Esophagus mucosa (tissue), 1 donor: ENCODE measurements around the gene GNPDA1. TPM values are rescaled to one million over a fixed set of nuclear protein-coding genes. Genes with fewer than 3 reads are reported as not detected.
A peak's percentile ranks its signal among the peaks of the same experiment; 100 is the strongest.

Source experiments
- ATAC-seq: fragments of 200-7000 bp; cut with Tn5 transposase; one replicate; pipeline ENCODE4 v1.9.1; 2020
- total RNA-seq: library from RNA; stranded (reverse); gene quantifications from one replicate; pipeline ENCODE4 v1.2.4, GENCODE V29; 2023
- donor health status: DM: yes; HTN: yes; CAD: no.

Gene GNPDA1
- total RNA-seq, 1 donor from 2014 or later = 12.9 TPM

DNA sequence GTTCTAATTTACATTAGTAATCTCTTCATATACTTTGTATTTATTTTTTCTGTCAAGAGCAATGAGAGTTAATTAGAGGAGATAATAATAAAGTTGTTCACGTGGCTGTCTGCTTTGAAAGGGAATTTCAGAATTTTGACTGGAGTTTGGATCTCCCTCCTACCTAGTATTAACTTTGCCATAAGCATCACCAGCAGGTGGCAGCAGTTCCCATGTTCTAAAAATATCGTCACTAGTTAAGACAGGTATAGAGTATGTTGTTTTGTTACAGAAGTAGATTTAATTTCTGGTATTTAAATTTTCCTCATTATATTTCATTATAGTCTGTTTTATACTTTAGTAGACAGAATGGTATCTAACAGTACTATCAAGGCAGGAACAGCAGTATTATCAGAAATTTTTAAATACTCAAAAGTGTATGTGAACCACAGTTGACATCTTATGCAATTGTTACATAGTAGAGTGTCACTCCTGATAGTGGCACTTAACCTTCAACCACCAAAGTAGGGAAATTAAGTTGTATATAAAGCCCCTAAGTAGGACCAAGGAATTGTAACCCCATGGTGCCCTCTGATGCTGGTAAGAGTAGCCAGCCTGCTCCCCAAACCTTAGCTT lies 20.4 kb downstream of the GNPDA1 start:
- ATAC-seq = peak; percentile 72

DNA sequence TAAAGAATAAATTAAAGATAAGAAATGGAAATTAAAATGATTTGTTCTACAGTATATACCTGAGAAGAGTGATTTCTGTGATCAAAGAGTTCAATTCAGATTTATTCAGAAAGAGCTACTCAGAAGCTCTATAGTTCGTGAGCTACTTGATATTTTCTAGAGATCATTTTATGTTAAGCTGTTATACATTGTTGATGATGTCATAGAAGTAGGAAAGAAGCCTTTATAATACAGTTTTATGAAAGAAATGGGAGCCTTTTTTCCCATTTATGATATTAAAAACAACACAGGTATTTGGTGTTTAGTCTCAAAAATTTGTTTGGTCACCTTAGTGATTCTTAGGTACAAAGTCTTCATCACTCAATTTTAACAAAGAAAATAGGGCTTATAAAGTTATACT lies 23.1 kb downstream of the GNPDA1 start:
- no peak for ATAC-seq

DNA sequence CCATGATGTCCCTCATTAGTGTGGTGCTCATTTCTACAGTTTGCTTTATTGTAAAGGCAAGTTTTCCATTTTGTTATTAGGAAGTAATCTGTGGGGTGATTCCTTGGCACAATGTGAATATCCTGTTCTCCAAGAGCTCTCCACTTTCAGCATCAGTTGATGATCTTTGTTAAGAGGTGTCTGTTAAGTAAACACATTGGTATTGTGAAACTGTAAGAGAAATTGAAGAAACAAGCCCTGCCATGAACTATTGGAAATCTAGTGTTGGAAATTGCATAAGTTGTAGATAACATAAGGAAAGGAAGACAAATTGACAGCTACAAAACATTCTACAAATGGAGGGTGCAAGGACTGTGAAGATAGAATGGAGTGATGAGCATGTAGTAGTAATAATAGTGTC lies 26.8 kb downstream of the GNPDA1 start:
- no peak for ATAC-seq

DNA sequence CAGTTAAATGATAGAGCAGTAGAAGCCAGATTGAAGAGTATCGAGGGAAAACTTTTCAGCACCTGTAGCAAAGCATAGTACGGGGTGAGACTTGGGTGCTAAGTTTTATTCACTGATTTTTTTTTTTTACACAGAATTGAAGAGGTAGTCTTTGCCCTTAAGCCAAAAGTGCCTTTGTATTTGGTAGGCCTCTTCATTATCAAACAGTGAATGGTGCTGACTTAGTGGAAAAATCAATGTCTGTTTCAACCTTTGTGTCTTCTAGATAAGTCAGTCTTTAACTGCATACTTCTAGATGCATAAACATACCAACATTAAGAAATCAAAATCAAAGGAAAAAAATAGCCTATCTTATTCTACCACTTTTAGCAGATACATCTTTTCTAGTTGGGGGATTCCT lies 30.2 kb downstream of the GNPDA1 start:
- ATAC-seq = no peak

DNA sequence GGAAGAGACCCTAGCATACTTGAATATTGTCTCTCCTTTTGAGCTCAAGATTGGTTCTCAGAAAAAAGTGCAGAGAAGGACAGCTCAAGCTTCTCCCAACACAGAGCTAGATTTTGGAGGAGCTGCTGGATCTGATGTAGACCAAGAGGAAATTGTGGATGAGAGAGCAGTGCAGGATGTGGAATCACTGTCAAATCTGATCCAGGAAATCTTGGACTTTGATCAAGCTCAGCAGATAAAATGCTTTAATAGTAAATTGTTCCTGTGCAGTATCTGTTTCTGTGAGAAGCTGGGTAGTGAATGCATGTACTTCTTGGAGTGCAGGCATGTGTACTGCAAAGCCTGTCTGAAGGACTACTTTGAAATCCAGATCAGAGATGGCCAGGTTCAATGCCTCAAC lies 34.4 kb downstream of the GNPDA1 start:
- no peak for ATAC-seq

DNA sequence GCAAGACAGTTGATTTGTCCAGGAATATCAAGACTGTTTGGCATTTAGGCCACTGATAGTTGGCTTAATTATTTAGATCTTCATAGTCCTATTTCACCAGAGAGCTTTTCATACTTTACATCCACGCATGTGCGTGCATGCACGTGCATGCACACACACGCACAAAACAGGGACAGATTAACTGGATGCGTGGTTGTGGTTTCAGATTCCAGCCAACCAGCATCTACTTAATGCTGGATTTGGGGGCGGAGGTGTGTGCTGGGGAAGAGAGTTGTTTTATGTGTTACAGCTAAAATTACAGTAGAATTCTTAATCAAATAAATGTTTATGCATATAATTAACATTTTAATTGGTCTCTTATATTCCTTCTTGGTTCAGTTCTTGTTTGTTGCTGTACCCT lies 36.7 kb downstream of the GNPDA1 start:
- ATAC-seq = no peak

DNA sequence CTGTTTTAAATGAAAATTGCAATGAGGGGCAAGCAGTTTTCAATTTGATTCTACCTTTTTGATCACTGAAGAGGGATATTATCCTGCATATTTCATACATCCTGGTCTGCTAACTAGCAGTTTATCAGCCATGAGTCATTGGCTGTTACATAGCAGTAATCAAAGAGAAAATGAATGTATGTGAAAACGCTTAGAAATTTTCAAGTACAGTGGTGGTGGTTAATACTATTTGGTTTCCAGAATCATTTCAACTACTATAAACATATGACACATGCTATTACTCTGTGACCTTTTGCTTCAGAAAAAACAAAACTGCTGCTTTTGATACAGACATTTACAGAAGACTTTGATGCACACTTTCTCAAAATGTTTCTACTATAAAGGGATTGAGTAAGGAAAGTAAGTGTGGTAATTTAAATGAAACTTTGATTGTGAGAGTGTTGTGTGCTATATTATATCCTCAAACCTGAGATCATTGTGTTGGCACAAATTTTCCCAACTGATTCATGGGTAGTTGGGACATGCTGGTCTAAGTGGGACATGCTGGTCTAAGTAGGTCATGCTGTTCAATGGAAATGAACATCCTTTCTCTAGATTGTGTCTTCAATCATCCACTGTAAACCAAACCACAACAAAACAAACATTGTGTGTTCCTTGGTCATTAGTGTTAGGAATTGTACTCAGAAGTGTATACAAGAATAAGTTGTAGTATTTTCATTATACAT lies 38.8 kb downstream of the GNPDA1 start:
- ATAC-seq = no peak

DNA sequence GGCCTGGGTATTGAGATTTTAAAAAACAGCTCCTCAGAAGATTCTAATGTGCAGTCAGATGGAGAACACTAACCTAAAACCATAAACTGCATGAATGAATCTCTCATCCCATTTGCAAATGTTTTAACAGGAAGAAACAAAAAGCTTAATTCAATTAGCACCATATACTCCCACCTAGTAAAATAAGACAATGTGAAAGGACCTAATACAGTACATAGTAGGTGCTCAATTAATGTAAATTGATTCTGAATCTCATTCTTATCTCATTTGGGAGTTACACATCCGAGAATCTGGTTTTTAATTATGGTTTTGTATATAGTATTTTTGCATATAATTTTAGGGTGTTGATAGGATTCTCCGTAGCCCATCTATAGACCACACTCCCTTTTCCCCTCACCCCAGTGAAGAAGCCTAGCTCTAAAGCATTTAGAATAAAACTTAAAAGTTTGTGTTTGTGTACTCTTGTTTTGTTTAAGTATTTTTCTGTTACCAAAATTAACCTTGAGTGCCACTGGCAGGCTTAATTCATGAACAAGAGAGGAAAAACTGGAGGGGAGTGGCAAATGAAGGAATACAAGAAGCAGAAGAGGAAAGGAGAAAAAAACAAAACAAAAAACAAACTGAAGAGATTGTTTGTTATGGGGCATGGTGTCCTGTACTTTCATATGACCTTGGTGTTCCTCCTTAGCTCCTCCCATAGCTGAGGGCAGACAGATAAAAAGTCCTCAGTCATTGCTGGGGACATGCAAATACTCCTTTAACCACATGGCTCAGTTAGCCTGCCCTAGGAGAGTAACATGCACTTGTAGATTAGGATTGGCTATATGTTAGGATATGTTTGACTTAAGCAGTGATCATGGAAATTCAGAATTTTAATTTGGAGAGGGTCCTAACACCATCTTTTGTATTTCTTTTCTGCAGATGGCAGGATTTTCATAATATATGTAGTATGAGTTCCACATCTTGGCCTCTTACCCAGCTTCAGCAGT lies 42.8 kb downstream of the GNPDA1 start:
- ATAC-seq = no peak

DNA sequence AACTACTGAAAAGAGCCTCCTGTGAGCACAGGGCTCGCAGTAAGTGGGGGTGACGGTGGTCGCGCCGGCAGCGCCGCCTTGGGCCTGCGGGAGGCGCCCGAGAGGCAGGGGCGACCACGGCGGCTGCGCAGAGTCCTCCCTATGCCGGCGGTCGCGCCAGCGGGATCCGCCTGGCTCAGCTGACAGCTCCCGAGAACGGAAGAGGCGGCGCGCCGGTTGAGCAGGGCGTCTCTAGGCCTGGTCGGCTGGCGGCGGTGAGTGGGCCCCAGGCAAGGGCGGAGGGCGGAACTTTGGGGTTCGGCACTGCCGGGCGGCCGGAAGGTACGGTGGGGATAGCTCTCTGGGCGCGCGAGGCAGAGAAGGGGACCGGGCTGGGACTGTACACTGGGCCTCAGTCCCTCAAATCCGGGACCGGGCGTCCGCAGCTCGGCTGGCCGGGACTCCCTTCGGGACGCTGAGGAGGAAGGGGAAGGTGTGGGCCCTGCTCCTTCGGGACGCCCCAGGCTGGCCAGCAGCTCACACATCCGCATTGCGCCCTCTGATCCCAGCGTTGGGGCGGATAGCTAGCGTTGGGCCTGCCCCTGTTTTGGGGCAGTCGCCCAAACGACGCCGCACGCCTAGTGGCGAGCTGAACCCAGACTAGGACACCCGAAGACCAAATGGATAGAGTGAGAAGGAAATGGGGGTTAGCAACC lies 43.8 kb downstream of the GNPDA1 start, which contains the start of gene RNF14:
Gene RNF14 (plus strand): TSS at position 192 of the 695 bp plus-strand sequence. CDS start 4,484 bp downstream, outside the sequence.
- peak; percentile 98 for ATAC-seq

DNA sequence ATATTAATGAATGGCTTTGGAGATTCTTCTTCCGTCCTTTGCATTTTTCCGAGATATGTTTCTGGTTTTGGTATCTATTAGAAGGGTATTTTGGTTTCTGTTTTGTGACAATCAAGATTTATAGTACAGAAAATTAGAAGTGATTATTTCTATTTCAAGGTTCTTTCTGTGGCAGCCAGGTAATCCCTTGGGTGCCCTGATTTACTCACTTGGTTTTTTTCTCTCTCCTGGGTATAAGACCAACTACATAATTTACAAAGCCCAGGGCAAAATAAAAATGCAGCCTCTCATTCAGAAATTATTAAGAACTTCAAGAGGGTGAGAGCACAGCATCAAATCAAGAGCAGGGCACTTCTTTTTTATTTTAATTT lies 45.9 kb downstream of the GNPDA1 start:
- no peak for ATAC-seq

DNA sequence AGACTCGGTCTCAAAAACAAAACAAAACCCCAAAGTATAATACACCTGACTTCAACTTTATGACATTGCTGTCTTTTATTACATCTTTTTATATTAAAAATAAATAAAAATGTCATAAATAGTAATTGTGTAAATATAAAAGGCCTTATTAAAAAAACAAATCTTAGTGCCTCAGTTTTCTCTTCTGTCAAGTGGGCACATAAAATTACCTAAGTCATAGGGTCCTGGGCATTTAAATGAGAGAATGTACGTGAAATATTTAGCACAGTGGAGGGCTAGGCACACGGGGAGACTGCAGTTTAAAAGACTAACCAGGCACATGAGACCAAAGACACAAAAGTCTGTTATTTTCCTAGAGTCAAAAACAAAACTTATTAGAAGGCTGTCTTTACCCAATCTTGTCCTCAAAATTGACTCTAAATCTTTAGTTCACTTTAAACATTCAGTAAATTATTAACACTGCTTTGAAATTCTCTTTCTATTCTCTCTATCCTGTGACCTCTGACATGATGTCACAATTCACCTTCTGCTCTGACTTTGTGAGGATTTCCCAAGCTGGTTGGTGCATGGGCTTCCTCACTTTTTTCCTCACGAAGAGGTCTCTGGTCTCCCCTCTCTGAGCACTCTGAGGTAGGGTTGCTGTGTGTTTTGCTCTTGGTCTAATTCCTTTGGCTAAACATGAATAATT lies 46.4 kb downstream of the GNPDA1 start:
- no peak for ATAC-seq

DNA sequence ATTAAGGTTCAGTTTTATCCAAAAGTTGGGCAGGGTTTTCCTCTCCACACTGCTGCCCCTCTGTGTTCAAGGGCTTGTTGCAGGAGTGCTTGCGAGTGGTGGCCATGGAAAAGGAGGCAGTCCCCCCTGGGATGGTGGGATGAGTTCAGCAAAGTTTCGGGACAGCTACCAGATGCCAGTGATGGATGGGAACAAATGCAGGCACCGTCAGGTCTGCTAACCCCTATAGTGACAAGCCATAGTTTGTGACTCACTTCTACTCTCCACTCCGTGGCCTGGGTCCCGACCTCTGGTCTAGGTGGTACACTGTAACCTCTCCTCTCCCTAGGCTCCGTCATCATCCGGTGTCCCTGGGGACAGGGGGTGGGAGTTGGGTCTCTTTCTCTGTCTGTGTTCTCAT lies 47.8 kb downstream of the GNPDA1 start:
- ATAC-seq = no peak

DNA sequence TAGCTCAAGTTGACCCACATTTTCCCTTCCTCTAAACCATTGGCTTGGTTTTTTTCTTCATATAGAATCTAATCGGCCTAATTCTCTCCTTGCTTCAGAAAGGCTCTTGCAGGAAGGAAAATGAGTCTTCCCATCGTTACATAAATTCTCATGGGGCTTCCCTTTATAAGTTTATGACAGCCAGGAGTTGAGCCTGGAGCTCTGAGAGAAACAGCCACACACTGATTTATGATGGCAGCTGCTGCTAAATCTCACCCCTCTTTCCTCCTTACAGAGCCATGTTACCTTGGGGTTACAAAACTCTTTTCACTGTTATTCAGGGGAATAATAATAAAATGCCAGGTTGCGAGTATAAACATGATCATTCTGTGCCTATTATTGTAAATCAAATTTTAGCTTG lies 49.1 kb downstream of the GNPDA1 start:
- no peak for ATAC-seq

DNA sequence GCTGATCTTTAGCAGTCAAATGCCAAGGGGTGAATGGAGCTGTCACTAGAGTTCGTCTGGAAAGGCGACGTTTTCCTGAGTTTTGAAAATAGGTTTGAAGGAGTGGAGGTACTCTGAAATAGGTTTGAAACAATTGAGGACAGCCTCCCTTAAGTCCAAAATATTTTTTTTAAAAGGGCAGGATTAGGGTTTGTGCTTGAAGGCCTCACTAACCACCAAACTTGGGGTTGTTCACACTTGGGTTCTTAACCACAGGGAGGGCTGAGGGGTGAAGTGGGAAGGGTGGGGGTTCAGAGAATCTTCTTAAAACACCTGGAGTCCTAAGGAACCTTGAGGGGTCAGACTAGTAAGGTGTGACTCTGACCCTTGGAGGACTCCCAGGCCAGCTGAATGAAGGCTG lies 51.4 kb downstream of the GNPDA1 start:
- no peak for ATAC-seq

DNA sequence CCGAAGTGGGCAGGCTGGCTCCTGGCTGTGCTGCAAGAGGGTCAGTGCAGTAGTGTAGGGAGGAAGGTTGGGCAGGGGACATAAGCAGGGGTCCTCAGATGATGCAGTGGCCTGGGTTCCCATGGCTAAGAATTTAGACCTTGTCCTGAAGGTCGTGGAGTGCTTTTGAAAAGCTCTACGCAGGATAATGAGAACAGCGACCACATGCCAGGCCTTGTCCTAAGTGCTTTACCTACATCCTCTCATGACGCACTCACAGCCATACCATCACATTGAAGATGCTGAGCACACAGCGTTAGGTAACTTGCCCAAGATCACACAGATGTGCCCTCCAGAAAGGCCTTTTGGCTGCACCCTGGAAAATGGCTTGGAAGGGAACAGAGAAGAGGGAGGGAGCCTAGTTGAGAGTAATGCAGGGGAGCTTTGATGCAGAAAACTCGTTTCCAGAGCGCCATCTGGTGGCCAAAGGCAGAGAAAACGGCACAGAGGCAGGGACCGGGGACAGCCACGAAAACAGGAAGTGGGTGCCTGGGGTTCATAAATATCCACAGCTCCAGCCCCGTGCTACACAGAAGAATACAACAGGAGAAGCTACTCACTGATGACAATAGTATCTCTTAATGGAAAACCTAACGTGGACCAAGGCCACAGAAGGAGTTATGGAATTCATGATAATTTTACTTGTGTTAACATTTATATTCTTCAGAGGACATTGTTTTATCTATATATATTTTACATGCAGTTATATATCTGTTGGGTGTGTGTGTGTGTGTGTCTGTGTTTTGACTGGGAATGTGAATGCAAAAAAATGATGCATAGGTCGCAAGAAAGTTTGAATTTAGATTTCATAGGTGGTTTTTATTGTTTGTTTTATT lies 52.1 kb downstream of the GNPDA1 start:
- peak; percentile 69 for ATAC-seq

DNA sequence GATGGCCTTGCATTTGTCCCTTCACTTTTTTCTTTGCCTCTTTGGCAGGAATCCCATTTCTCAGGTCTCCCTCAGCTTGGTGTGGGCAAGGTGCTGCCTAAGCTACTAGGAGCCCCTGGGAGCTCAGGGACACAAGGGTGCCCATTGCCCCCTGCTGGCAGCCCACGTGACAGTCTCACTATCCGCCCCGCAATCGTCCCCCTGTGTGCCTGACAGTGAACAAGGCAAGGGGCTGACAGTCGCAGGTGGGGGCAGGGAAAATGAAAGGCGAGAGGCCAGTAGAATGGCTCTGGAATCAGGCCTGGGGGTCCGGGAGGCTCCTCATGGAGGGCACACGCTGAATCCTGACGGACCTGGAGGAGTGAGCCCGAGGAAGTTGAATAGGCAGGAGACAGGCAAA lies 52.8 kb downstream of the GNPDA1 start:
- no peak for ATAC-seq

DNA sequence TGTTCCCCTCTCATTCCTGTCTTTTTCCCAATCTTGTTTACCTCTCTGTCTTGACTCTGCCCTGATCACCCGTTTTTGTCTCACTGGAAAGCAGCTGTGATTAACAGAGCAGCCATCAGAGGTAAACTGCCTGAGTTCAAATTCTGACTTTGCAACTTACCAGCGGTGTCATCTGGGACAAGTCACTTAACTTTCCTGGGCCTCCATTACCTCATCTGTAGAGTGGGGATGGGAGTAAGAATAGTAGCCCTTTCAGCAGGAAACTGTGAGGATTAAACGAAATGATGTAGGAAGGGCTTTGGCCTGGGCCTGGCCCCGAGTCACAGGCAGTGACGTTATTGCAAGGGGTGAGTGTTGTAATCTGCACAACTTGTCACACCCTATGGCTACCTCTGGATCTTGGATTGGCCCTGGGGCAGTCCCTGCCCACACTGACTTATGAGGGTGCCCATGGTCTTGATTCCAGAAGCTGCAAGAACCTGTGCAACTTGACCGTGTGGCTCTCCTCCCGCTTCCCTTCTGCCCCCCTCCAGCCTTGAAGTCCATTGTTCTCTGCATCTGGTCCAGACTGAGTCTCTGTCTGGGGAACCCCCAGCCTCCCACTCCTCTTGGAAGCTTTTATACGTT lies 54.2 kb downstream of the GNPDA1 start:
- ATAC-seq = peak; percentile 83

DNA sequence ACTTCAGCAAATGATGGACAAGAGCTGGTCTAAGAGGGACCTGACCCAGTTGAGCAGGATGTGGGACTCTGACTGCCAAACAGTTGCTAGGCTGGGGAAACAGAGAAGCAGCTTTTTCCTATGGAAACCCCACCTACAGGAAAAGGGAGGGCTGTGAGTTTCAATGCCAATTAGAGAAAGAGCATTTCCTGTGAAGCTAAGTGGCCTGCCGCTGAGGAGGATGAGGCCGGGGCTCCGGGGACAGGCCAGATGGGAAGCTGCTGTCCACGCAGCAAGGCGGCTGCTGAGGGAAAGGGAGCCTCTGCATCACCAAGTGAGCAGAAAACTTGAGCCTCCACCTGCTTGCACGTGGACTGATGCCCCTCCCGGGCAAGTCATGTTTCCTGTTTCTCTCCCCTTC lies 54.7 kb downstream of the GNPDA1 start, which contains the start of gene PCDH12:
Gene PCDH12 (minus strand): TSS at position 90 of the 400 bp plus-strand sequence. CDS start 351 bp downstream, outside the sequence.
- peak; percentile 26 for ATAC-seq

DNA sequence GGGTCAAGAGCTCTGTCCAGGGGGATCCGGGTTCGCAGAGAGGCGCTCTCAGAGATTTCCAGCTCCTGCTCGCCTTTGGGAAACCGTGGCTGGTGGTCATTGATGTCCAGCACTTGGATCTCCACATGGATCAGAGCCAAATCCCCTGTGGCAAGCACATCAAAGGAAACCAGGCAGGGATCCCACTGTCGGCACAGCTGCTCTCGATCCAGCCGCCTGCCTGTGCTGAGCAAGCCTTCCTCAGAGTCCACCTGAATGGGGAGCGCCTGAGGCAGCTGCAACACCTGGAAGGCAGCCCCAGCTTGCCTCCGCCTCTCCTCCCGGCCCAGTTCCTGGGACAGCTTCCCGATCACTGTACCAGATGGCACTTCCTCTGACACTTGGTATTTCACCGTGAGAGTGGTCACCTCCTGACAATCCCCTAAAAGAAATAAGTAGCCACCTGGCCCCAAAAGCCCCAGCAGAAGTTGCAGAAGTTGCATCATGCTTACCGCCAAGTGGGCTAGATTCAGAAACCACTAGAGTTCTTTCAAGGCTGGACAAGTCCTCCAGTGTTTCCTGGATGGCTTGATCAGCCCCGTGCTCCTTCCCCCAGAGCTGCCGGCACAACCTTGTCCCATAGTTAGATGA lies 55.3 kb downstream of the GNPDA1 start:
- ATAC-seq = no peak

DNA sequence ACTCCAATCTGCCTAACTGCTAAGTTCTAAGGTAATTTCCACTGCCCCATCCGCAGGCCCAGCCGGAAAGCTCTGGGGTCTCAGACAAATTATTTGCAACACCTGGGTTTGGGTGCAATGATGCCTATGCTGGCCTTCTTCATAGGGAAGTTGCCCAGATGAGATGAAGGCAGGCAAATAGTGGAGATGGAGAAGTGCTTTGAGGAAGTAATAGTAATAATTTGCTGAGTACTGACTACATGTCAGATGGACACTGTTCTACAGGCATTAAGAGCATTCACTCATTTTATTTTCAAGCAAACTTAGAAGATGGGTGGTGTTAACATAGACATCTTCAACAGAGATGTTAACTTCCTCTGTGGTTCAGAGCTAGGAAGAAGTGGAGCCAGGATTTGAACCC lies 58.6 kb downstream of the GNPDA1 start:
- no peak for ATAC-seq
